ENCODE data around the gene DGCR2.
"Not testable (repeated sequence)": the region's sequence is repeated elsewhere in the genome, so short reads cannot be mapped to it uniquely, and the experiment has no call there.

DGCR2 gene

GRCh38 chr22:18994701-18995326 lies 127.4 kb downstream of the DGCR2 start:
- no peak for DNase-seq

GRCh38 chr22:18994056-18994455 lies 128.2 kb downstream of the DGCR2 start:
- DNase-seq: no peak

GRCh38 chr22:18992543-18993198 lies 129.5 kb downstream of the DGCR2 start:
- no peak for DNase-seq

GRCh38 chr22:18991821-18992442 lies 130.3 kb downstream of the DGCR2 start:
- DNase-seq: no peak

- DNase-seq: no peak
These were observed 131.1 kb downstream of the DGCR2 start for GRCh38 chr22:18991138-18991432.

- no peak for DNase-seq
These were observed 131.7 kb downstream of the DGCR2 start for GRCh38 chr22:18990355-18991137.

GRCh38 chr22:18988958-18989357 lies 133.3 kb downstream of the DGCR2 start:
- DNase-seq: no peak

GRCh38 chr22:18987765-18988164 lies 134.4 kb downstream of the DGCR2 start:
- DNase-seq: no peak

- not testable (repeated sequence) for DNase-seq
These were observed 135.1 kb downstream of the DGCR2 start for GRCh38 chr22:18987114-18987513.

All from NCI-H1436 treated with DMSO at 0.1 percent for 48 hours (cell line).